GM18861 (cell line): Measurements from ENCODE around the gene DAPL1.

Experiments used
- ATAC-seq: cut with Tn5 transposase; IDR thresholded peaks from one replicate; pipeline ENCODE4 v1.9.1; 2021; ENCODE audit not compliant: unreplicated experiment

The DAPL1 gene

GRCh38 chr2:158776231-158776630, 18.9 kb upstream of the DAPL1 start:
- no peak for ATAC-seq

GRCh38 chr2:158777077-158777476, 18.0 kb upstream of the DAPL1 start:
- no peak for ATAC-seq

GRCh38 chr2:158778243-158778642, 16.9 kb upstream of the DAPL1 start:
- no peak for ATAC-seq

GRCh38 chr2:158779621-158780020, 15.5 kb upstream of the DAPL1 start:
- no peak for ATAC-seq

GRCh38 chr2:158781353-158781961, 13.7 kb upstream of the DAPL1 start:
- ATAC-seq: no peak

- ATAC-seq: no peak
Observed at GRCh38 chr2:158782136-158782535, 13.0 kb upstream of the DAPL1 start.

- ATAC-seq: no peak
Observed at GRCh38 chr2:158782616-158783015, 12.5 kb upstream of the DAPL1 start.

GRCh38 chr2:158783923-158784322, 11.2 kb upstream of the DAPL1 start:
- ATAC-seq: no peak

GRCh38 chr2:158786897-158787296, 8.2 kb upstream of the DAPL1 start:
- no peak for ATAC-seq

- no peak for ATAC-seq
Observed at GRCh38 chr2:158788951-158789350, 6.2 kb upstream of the DAPL1 start.

GRCh38 chr2:158796652-158797051, 1.5 kb downstream of the DAPL1 start:
- ATAC-seq: no peak

- no peak for ATAC-seq
Observed at GRCh38 chr2:158797963-158798700, 3.0 kb downstream of the DAPL1 start.

GRCh38 chr2:158799181-158799580, 4.1 kb downstream of the DAPL1 start:
- no peak for ATAC-seq

GRCh38 chr2:158803506-158803905, 8.4 kb downstream of the DAPL1 start:
- ATAC-seq: no peak

GRCh38 chr2:158805255-158805654, 10.1 kb downstream of the DAPL1 start:
- no peak for ATAC-seq

- no peak for ATAC-seq
Observed at GRCh38 chr2:158805936-158806335, 10.8 kb downstream of the DAPL1 start.

GRCh38 chr2:158806941-158807340, 11.8 kb downstream of the DAPL1 start:
- ATAC-seq: no peak

GRCh38 chr2:158808426-158808825, 13.3 kb downstream of the DAPL1 start:
- ATAC-seq: no peak

GRCh38 chr2:158809816-158810215, 14.7 kb downstream of the DAPL1 start:
- ATAC-seq: no peak

GRCh38 chr2:158810731-158811460, 15.8 kb downstream of the DAPL1 start:
- ATAC-seq: no peak

GRCh38 chr2:158815166-158815565, 20.0 kb downstream of the DAPL1 start:
- ATAC-seq: no peak

GRCh38 chr2:158815658-158816057, 20.5 kb downstream of the DAPL1 start:
- ATAC-seq: no peak
